B cell (primary cell): Measurements from ENCODE around the gene RNF4. TPM values are rescaled to one million over a fixed set of nuclear protein-coding genes. Genes with fewer than 3 reads are reported as not detected.

Experiments used
- ATAC-seq: fragments of 200-7000 bp; cut with Tn5 transposase; one replicate; pipeline ENCODE4 v1.10.0; 2021; ENCODE audit warnings: low read depth, mild to moderate bottlenecking, moderate number of reproducible peaks, moderate library complexity
- CTCF ChIA-PET: fragments of 350-600 bp; sonication (Branson Sonifier 250); formaldehyde crosslinking; loops from one replicate; lab custom pipeline; 2021; ENCODE audit warnings: antibody characterized with exemption, inconsistent platforms; lab: Charles Lee
- POLR2A ChIA-PET: fragments of 350-600 bp; sonication (Branson Sonifier 250); formaldehyde crosslinking; loops from one replicate; lab custom pipeline; 2021; ENCODE audit warnings: antibody characterized with exemption; lab: Charles Lee
- DNase-seq: peaks from one replicate; pipeline ENCODE4 v3.0.0; 2013
- H2AFZ ChIP-seq: 2 replicates; pipeline ENCODE4 v1.6.1; 2012; ENCODE audit warnings: mild to moderate bottlenecking, low read depth, low read length; ENCODE audit not compliant: insufficient read depth, poor library complexity, severe bottlenecking
- H3K27ac ChIP-seq, 2 donors: 1 replicate in 1 of 2; 2 replicates in 1 of 2; pipeline ENCODE4 v1.5.1; 2012 to 2013; ENCODE audit warnings: low read length in 2 of 2, mild to moderate bottlenecking in 2 of 2, moderate library complexity in 1 of 2
- H3K27me3 ChIP-seq, 4 experiments: fragments of 200-600 bp in 1 of 4; sonication (generic) in 1 of 4; replicated peaks in 1 of 4; 1 replicate in 2 of 4; 2 replicates in 2 of 4; pipeline versions ENCODE4 v1.6.1 to v1.7.0; 2013 to 2016; ENCODE audit warnings: low read length in 3 of 4, mild to moderate bottlenecking in 2 of 4, mixed read lengths in 1 of 4, moderate library complexity in 1 of 4; ENCODE audit not compliant: insufficient read depth in 4 of 4, control insufficient read depth in 3 of 4; ENCODE audit errors: control extremely low read depth in 1 of 4
- H3K36me3 ChIP-seq, 2 experiments: replicated peaks in 1 of 2; 1 replicate in 1 of 2; 2 replicates in 1 of 2; pipeline versions ENCODE4 v1.6.1 to v1.7.1; 2013; ENCODE audit warnings: low read length in 1 of 2; ENCODE audit not compliant: insufficient read depth in 2 of 2, control insufficient read depth in 1 of 2; ENCODE audit errors: control extremely low read depth in 1 of 2, extremely low read depth in 1 of 2
- H3K4me1 ChIP-seq, 2 donors: fragments of 200-600 bp in 1 of 2; sonication (generic) in 1 of 2; 1 replicate in 1 of 2; 2 replicates in 1 of 2; pipeline versions ENCODE4 v1.5.1 to v1.6.1; 2013 to 2017; ENCODE audit warnings: low read length in 2 of 2; ENCODE audit not compliant: control insufficient read depth in 2 of 2, insufficient read depth in 2 of 2
- H3K4me2 ChIP-seq: replicated peaks from 2 replicates; pipeline ENCODE3; 2012; ENCODE audit warnings: mild to moderate bottlenecking, low read depth, low read length; ENCODE audit not compliant: poor library complexity, severe bottlenecking
- H3K4me3 ChIP-seq, 5 experiments: fragments of 200-600 bp in 1 of 5; sonication (generic) in 1 of 5; 1 replicate in 3 of 5; 2 replicates in 2 of 5; pipeline versions ENCODE4 v1.5.1 to v1.7.0; 2011 to 2016; ENCODE audit warnings: low read length in 4 of 5, mild to moderate bottlenecking in 4 of 5, low read depth in 2 of 5, control low read depth in 1 of 5, moderate library complexity in 1 of 5; ENCODE audit not compliant: insufficient read depth in 1 of 5; ENCODE audit errors: control extremely low read depth in 1 of 5, extremely low read depth in 1 of 5
- H3K79me2 ChIP-seq: fragments of 200-600 bp; sonication (generic); one replicate; pipeline ENCODE4 v1.6.0; 2016; ENCODE audit warnings: low read length; ENCODE audit not compliant: control insufficient read depth, insufficient read depth
- H3K9ac ChIP-seq: fragments of 200-600 bp; sonication (generic); 2 replicates; pipeline ENCODE4 v1.6.1; 2017; ENCODE audit warnings: mild to moderate bottlenecking, low read length, moderate library complexity
- H3K9me3 ChIP-seq, 3 donors: one replicate each; pipeline versions ENCODE4 v1.6.1 to v1.7.1; 2013; ENCODE audit warnings: low read length in 2 of 3; ENCODE audit not compliant: control insufficient read depth in 2 of 3, insufficient read depth in 1 of 3; ENCODE audit errors: control extremely low read depth in 1 of 3
- H4K20me1 ChIP-seq: 2 replicates; pipeline ENCODE4 v1.6.0; 2012; ENCODE audit warnings: mild to moderate bottlenecking, low read length; ENCODE audit not compliant: insufficient read depth, control insufficient read depth, poor library complexity, severe bottlenecking
- H3K27ac Mint-ChIP-seq: one replicate; pipeline ENCODE4 v1.8.0; 2021; ENCODE audit warnings: mixed read lengths
- H3K27me3 Mint-ChIP-seq: one replicate; pipeline ENCODE4 v1.8.0; 2021; ENCODE audit warnings: mixed read lengths
- H3K4me1 Mint-ChIP-seq: one replicate; pipeline ENCODE4 v1.8.0; 2021; ENCODE audit warnings: mixed read lengths
- H3K4me3 Mint-ChIP-seq: one replicate; pipeline ENCODE4 v1.8.0; 2021; ENCODE audit warnings: mixed read lengths
- H3K9me3 Mint-ChIP-seq: one replicate; pipeline ENCODE4 v1.8.0; 2022; ENCODE audit warnings: mixed read lengths; ENCODE audit not compliant: insufficient read depth
- EZH2 ChIP-seq: IDR thresholded peaks from 2 replicates; pipeline ENCODE4 v1.6.1; 2012; ENCODE audit warnings: borderline replicate concordance, low read depth, mild to moderate bottlenecking, moderate library complexity, low read length; ENCODE audit not compliant: insufficient read depth, poor library complexity, severe bottlenecking
- WGBS: methylation state at CpG from one replicate; pipeline ENCODE4 v1.1.5; 2013; ENCODE audit warnings: missing lambda C conversion rate; ENCODE audit not compliant: insufficient coverage; 5-methylcytosine and 5-hydroxymethylcytosine counted together
- intact Hi-C: fragments of 100-400 bp; cut with micrococcal nuclease; formaldehyde crosslinking; loops from one replicate; pipeline ENCODE4 v1.10.0; 2022
- polyA plus RNA-seq: library from polyadenylated mRNA; depleted of rRNA; stranded (reverse); fragments of >200 nt; gene quantifications from 2 replicates; pipeline ENCODE4 v1.2.3, GENCODE V29; 2012
- total RNA-seq, 2 donors: library from RNA; stranded (reverse); fragments of 120-200 nt in 1 of 2; gene quantifications; 1 replicate in 1 of 2; 2 replicates in 1 of 2; pipeline versions ENCODE4 v1.2.3 to v1.2.4, GENCODE V29; 2013 to 2022
- TF ChIP-seq, protein P1 (sequence below): fragments of 200-600 bp; IDR thresholded peaks from one replicate; pipeline ENCODE4 v1.8.0; 2022; ENCODE audit warnings: antibody characterized with exemption, mild to moderate bottlenecking

Gene RNF4
- total and polyA plus RNA-seq, 2 donors (not counting 1 experiment from before 2014, with no cell fraction given): 61.8 to 95.2 TPM

DNA sequence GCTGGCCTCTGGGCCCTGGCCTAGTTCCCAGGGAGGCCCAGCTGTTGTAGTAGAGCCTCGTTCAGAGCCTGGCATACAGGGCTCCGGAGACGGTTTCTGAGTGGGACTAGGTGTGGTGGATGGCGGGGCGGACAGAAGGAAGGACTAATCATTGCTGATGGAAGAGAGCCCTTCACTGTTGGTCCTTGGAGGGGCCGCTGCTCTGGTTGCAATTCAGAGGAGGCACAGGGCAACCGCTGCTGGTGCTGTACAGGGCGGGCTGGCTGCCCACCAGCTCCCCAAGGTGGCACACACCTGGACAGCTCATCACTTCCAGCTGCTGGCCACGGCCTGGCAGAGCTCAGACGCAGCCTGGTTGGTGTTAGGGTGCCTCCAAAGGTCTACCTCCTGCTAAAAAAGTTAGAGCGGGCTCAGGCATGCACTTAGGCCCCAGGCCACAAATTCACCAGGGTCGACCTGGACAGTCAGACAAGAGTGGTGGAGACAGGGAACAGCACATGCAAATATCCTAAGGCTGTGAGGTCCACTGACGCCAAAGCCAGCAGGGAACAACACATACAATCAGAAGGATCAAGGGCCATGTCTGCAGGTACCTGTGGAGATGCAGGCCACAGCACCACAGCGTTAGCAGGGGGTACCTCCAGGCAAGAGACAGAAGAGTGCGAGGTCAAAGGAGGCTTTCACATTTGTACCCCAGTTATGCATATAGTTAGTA is 7.5 kb upstream of the RNF4 start:
- intact Hi-C loops: loop anchor here (5.0 kb wide), 1 partner anchor 36 kb away; no protein-coding TSS in a partner anchor
- H3K79me2 ChIP-seq: peaks cover 18% of the 10 kb centered on the region
- H3K9ac ChIP-seq: no peak overlapping the region
- TF ChIP-seq, protein P1, sequence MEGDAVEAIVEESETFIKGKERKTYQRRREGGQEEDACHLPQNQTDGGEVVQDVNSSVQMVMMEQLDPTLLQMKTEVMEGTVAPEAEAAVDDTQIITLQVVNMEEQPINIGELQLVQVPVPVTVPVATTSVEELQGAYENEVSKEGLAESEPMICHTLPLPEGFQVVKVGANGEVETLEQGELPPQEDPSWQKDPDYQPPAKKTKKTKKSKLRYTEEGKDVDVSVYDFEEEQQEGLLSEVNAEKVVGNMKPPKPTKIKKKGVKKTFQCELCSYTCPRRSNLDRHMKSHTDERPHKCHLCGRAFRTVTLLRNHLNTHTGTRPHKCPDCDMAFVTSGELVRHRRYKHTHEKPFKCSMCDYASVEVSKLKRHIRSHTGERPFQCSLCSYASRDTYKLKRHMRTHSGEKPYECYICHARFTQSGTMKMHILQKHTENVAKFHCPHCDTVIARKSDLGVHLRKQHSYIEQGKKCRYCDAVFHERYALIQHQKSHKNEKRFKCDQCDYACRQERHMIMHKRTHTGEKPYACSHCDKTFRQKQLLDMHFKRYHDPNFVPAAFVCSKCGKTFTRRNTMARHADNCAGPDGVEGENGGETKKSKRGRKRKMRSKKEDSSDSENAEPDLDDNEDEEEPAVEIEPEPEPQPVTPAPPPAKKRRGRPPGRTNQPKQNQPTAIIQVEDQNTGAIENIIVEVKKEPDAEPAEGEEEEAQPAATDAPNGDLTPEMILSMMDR: no peak
- TF ChIP-seq EZH2: no peak
- H2AFZ ChIP-seq: no peak overlapping the region
- H3K4me2 ChIP-seq: no peak overlapping the region
- H3K4me3 ChIP-seq: no peak overlapping the region
- WGBS: 89% methylated on average over 13 of the region's 15 CpGs
- ATAC-seq: no peak
- Mint-ChIP-seq H3K27me3 (peaks cover 3% of the 10 kb centered on the region), H3K27ac (no peak overlapping the region), H3K4me1 (peaks cover 7% of the 10 kb centered on the region), H3K9me3 (no peaks in the 10 kb centered on the region), H3K4me3 (peak overlapping the region; percentile 79)
- no peak for DNase-seq
- ChIA-PET POLR2A (no interaction called here), CTCF (interaction anchor here (1.0 to 7.5 kb wide), 7 partner anchors 43 to 242 kb away, joined by 3 to 54 read pairs (median 4); partner anchors contain the start of genes CFAP99, HAUS3 and POLN)
- H3K4me1 ChIP-seq: peaks cover 5 to 10% of the 10 kb centered on the region in 2 donors
- no peaks in the 10 kb centered on the region for H3K36me3 ChIP-seq
- H3K9me3 ChIP-seq: no peaks in the 10 kb centered on the region
- H3K27ac ChIP-seq: no peak overlapping the region
- H4K20me1 ChIP-seq: peaks cover 15% of the 10 kb centered on the region
- peaks cover 0 to 9% (median 4%) of the 10 kb centered on the region in 4 experiments for H3K27me3 ChIP-seq
